Glutamatergic neuron (in vitro differentiated cells): ENCODE measurements around the gene COBLL1. TPM values are rescaled to one million over a fixed set of nuclear protein-coding genes. Genes with fewer than 3 reads are reported as not detected.

ENCODE experiments used
- DNase-seq: peaks from one replicate; pipeline ENCODE4 v3.0.0; 2022
- H3K27ac Mint-ChIP-seq: one replicate; pipeline ENCODE4 v1.8.0; 2020; ENCODE audit warnings: mild to moderate bottlenecking, mixed read lengths, inconsistent platforms; ENCODE audit not compliant: unreplicated experiment
- H3K27me3 Mint-ChIP-seq: one replicate; pipeline ENCODE4 v1.8.0; 2020; ENCODE audit warnings: mild to moderate bottlenecking, moderate library complexity, mixed read lengths, inconsistent platforms; ENCODE audit not compliant: unreplicated experiment
- H3K36me3 Mint-ChIP-seq: one replicate; pipeline ENCODE4 v1.8.0; 2020; ENCODE audit warnings: mild to moderate bottlenecking, mixed read lengths, inconsistent platforms; ENCODE audit not compliant: unreplicated experiment
- H3K4me1 Mint-ChIP-seq: one replicate; pipeline ENCODE4 v1.8.0; 2020; ENCODE audit warnings: mild to moderate bottlenecking, low read depth, mixed read lengths, inconsistent platforms; ENCODE audit not compliant: unreplicated experiment
- H3K4me3 Mint-ChIP-seq: one replicate; pipeline ENCODE4 v1.8.0; 2020; ENCODE audit warnings: mild to moderate bottlenecking, mixed read lengths, inconsistent platforms; ENCODE audit not compliant: unreplicated experiment
- H3K9me3 Mint-ChIP-seq: one replicate; pipeline ENCODE4 v1.8.0; 2020; ENCODE audit warnings: mild to moderate bottlenecking, moderate library complexity, mixed read lengths, inconsistent platforms; ENCODE audit not compliant: unreplicated experiment
- CTCF ChIP-seq: fragments of 200-600 bp; sonication (generic); IDR thresholded peaks from one replicate; pipeline ENCODE4 v1.5.0; 2021; ENCODE audit not compliant: partially characterized antibody, unreplicated experiment
- total RNA-seq: library from RNA; stranded (reverse); fragmentation: NEBNext Ultra II Directional; extraction: Animal tissue kit (Norgen Biotek cat#: 25700); gene quantifications from one replicate; pipeline ENCODE4 v1.2.1, GENCODE V29; 2021; ENCODE audit not compliant: unreplicated experiment

The COBLL1 gene
- total RNA-seq, 1 donor from 2014 or later = 0.91 TPM

GRCh38 chr2:164719996-164720941 lies 121.4 kb downstream of the COBLL1 start:
- H3K36me3 Mint-ChIP-seq = no peaks in the 10 kb centered on the region
- H3K9me3 Mint-ChIP-seq = no peaks in the 10 kb centered on the region
- DNase-seq = no peak
- TF ChIP-seq CTCF = no peak
- H3K4me3 Mint-ChIP-seq = no peak overlapping the region
- no peaks in the 10 kb centered on the region for H3K27me3 Mint-ChIP-seq
- H3K4me1 Mint-ChIP-seq = no peaks in the 10 kb centered on the region
- no peak overlapping the region for H3K27ac Mint-ChIP-seq

- no peak for DNase-seq
Measured at GRCh38 chr2:164717000-164717803, 124.4 kb downstream of the COBLL1 start.

GRCh38 chr2:164714471-164714870 lies 127.2 kb downstream of the COBLL1 start:
- Mint-ChIP-seq H3K36me3 (no peaks in the 10 kb centered on the region), H3K4me3 (no peak overlapping the region), H3K9me3 (no peaks in the 10 kb centered on the region), H3K4me1 (no peaks in the 10 kb centered on the region), H3K27ac (no peak overlapping the region), H3K27me3 (no peaks in the 10 kb centered on the region)
- no peak for DNase-seq
- no peak for TF ChIP-seq CTCF

More at GRCh38 chr2:164717000-164717803, 124.4 kb downstream of the COBLL1 start:
- H3K4me1 Mint-ChIP-seq = no peaks in the 10 kb centered on the region
- no peaks in the 10 kb centered on the region for H3K27me3 Mint-ChIP-seq
- H3K4me3 Mint-ChIP-seq = no peak overlapping the region
- no peaks in the 10 kb centered on the region for H3K9me3 Mint-ChIP-seq
- H3K36me3 Mint-ChIP-seq = no peaks in the 10 kb centered on the region
- no peak overlapping the region for H3K27ac Mint-ChIP-seq
- peak; percentile 86 for TF ChIP-seq CTCF

- Mint-ChIP-seq H3K9me3 (no peaks in the 10 kb centered on the region), H3K27me3 (no peaks in the 10 kb centered on the region), H3K36me3 (no peaks in the 10 kb centered on the region), H3K27ac (no peak overlapping the region), H3K4me3 (no peak overlapping the region), H3K4me1 (no peaks in the 10 kb centered on the region)
- no peak for DNase-seq
- TF ChIP-seq CTCF = no peak
Measured at GRCh38 chr2:164711766-164712138, 129.9 kb downstream of the COBLL1 start.
